IMR-90 (cell line): ENCODE measurements around the gene HS3ST2.

Experiments
- CTCF ChIP-seq: conservative IDR thresholded peaks from 2 replicates; pipeline ENCODE4 v1.5.1; 2012; ENCODE audit warnings: mild to moderate bottlenecking, low read depth, low read length, improper control_type of control experiment
- MAFK ChIP-seq: IDR thresholded peaks from 2 replicates; pipeline ENCODE4 v1.6.1; 2012; ENCODE audit warnings: low read depth, low read length, improper control_type of control experiment
- NFE2L2 ChIP-seq: fragments of 150-350 bp; IDR thresholded peaks from 2 replicates; pipeline ENCODE4 v1.6.1; 2016; ENCODE audit warnings: low read depth, mild to moderate bottlenecking, low read length
- POLR2A ChIP-seq: IDR thresholded peaks from 2 replicates; pipeline ENCODE4 v1.6.1; 2012; ENCODE audit warnings: mild to moderate bottlenecking, low read depth, low read length

- no peak for TF ChIP-seq CTCF
- TF ChIP-seq MAFK: no peak
- no peak for TF ChIP-seq POLR2A
- no peak for TF ChIP-seq NFE2L2
These were observed 110.5 kb downstream of the HS3ST2 start for GRCh38 chr16:22924492-22924891.
